Esophagus muscularis mucosa (tissue), 4 donors: ENCODE data around the gene DUSP22.
"Not testable (repeated sequence)": the region's sequence is repeated elsewhere in the genome, so short reads cannot be mapped to it uniquely, and the experiment has no call there.

Experiments
- EP300 ChIP-seq: sonication (generic); formaldehyde crosslinking; IDR thresholded peaks from one replicate; pipeline ENCODE4 v1.6.1; 2017; ENCODE audit warnings: antibody characterized with exemption
- POLR2A ChIP-seq: fragments of 450-650 bp; IDR thresholded peaks from one replicate; pipeline ENCODE4 v1.6.1; 2017; ENCODE audit warnings: antibody characterized with exemption, moderate library complexity, mild to moderate bottlenecking, low read depth
- POLR2AphosphoS5 ChIP-seq, 2 donors: sonication (generic); formaldehyde crosslinking; IDR thresholded peaks; one replicate each; pipeline ENCODE4 v1.6.1; 2017; ENCODE audit warnings: antibody characterized with exemption in 2 of 2
- TF ChIP-seq, protein P1 (sequence below), 3 experiments: fragments of 200-600 bp in 2 of 3; fragments of 450-650 bp in 1 of 3; sonication (generic) in 2 of 3; IDR thresholded peaks; one replicate each; pipeline ENCODE4 v1.5.1; 2017 to 2019; ENCODE audit warnings: antibody characterized with exemption in 3 of 3, mild to moderate bottlenecking in 2 of 3, moderate library complexity in 1 of 3

DNA sequence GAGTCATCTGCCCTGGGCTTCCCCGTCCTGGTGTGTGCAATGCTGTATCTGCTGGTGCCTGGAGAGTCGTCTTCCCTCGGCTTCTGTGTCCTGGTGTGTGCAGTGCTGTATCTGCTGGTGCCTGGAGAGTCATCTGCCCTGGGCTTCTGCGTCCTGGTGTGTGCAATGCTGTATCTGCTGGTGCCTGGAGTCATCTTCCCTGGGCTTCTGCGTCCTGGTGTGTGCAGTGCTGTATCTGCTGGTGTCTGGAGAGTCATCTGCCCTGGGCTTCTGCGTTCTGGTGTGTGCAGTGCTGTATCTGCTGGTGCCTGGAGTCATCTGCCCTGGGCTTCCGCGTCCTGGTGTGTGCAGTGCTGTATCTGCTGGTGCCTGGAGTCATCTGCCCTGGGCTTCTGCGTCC, 33.8 kb downstream of the DUSP22 start:
- TF ChIP-seq, protein P1, sequence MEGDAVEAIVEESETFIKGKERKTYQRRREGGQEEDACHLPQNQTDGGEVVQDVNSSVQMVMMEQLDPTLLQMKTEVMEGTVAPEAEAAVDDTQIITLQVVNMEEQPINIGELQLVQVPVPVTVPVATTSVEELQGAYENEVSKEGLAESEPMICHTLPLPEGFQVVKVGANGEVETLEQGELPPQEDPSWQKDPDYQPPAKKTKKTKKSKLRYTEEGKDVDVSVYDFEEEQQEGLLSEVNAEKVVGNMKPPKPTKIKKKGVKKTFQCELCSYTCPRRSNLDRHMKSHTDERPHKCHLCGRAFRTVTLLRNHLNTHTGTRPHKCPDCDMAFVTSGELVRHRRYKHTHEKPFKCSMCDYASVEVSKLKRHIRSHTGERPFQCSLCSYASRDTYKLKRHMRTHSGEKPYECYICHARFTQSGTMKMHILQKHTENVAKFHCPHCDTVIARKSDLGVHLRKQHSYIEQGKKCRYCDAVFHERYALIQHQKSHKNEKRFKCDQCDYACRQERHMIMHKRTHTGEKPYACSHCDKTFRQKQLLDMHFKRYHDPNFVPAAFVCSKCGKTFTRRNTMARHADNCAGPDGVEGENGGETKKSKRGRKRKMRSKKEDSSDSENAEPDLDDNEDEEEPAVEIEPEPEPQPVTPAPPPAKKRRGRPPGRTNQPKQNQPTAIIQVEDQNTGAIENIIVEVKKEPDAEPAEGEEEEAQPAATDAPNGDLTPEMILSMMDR (IDR thresholded peaks at IDR 0.05), result not testable (repeated sequence)
- TF ChIP-seq POLR2AphosphoS5 (IDR thresholded peaks at IDR 0.05); POLR2A; EP300: not testable (repeated sequence)
